Stimulated activated CD8-positive, alpha-beta memory T cell treated with anti-CD3 and anti-CD28 coated beads, Interleukin-2, amount 100 ng/mL, for 1 hour (primary cell): ENCODE measurements around the gene CABLES1.
"Not testable (repeated sequence)": the region's sequence is repeated elsewhere in the genome, so short reads cannot be mapped to it uniquely, and the experiment has no call there.

Experiments used
- DNase-seq, 2 donors: peaks; one replicate each; pipeline ENCODE4 v3.0.0-alpha.2; 2020; ENCODE audit warnings: low read depth in 2 of 2

The CABLES1 gene

DNA sequence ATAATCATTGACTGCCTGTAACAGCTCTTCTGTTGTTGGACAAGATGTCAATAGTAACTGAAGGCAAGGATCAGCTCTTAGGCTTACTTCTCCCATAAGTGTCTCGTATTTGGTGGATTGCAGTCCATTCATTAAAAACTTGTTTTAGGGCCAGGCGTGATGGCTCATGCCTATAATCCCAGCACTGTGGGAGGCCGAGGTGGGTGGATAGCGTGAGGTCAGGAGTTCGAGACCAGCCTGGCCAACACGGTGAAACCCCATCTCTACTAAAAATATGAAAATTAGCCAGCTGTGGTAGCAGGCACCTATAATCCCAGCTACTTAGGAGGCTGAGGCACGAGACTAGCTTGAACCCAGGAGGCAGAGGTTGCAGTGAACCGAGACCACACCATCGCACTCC is 26.1 kb upstream of the CABLES1 start:
- not testable (repeated sequence) for DNase-seq

DNA sequence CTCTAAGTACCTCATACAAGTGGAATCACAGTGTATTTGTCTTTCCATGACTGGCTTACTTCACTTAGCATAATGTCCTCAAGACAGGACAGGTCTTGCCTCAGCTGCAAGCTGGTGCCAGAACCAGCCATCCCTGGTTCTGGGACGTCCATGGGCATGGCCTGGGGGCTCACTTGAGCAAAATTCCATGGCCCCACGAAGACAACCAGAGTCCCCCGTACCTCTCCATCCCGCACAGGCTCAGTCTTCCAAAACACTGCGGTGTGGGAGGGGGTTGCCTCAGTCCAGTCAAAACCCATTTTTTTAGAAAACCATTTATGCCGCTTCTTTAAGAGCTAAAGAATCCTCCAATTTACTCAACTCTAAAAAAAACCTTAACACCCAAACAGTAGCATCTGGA is 21.7 kb upstream of the CABLES1 start:
- no peak for DNase-seq

DNA sequence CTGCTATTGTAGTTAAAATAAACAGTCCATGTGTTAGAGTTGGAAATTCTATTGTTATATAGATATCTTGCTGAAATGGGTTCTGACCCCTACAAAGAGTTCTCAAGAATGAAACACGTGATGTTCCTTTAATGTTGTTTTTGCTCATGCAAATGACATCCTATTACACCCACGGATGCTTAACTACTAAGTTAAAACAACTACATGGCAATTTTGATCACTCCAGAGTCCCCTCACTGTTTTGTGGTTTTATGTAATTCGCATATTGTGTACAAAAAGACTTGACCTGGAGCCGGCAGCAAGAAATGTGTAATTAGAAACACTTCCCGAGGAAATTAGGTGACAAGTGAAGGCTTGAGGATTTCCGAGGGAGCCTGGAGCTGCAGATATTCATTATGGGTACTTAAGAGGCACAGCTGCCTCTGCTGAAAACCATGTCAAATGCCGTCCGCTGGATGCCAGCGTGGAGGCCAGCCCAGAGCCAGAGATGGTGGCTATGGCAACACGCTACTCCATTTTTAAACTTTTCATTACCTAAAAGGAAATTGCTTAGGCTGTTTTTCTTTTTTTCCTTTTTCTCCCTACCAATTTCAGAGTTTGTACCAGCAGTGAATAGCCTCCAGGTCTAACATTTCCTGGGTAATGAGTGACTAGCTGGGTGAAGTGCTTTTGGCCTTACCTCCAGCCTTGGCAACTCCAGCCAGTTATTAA is 21.0 kb upstream of the CABLES1 start:
- no peak for DNase-seq

DNA sequence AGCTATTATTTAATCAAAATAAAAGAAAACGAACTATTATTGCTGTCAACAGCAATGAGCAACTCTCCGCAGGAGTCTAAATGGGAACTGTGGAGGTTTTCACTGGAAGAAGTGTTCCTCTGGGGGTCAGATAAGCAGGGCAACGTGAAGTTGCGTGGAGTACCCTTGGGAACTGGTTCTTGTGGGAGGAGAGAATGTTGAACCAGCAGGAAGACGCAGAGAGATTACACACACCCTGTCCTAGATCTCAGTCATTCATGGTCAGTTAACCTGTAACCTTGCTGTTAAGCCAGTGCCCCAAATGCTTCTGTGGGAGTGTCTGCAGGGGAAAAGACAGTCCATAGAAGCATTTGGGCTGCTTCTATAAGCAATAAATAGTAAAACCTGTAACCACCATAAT is 20.4 kb upstream of the CABLES1 start:
- no peak for DNase-seq

DNA sequence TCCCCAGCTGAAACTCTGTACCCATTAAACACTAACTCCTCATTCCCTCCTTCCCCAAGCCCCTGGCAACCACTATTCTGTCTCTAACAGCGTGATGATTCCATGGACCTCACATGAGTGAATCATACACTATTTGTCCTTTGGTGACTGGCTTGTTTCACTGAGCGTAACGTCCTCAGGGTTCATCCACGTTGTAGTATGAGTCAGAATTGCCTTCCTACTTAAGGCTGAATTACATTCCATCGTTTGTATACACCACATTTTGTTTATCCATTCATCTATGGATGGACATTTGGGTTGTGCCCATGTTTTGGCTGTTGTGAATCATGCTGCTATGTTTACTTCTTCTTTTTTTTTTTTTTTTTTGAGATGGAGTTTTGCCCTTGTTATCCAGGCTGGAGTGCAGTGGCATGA is 19.6 kb upstream of the CABLES1 start:
- DNase-seq: no peak

DNA sequence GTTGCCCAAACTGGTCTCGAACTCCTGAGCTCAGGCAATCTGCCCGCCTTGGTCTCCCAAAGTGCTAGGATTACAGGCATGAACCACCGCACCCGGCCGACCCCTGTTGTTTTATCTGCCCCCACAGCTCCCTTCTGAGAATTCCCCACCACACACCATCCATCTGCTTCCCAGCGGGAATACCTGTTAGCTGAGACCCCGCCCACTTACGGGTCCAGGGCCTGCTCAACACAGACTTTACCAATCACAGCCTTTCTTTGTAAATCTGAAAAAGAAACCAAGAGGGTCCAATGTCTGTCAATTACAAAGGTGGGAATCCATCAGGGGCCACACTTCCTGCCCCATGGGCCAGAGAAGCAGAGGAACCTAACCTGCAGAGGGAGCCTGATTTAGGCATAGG is 14.2 kb upstream of the CABLES1 start:
- no peak for DNase-seq

DNA sequence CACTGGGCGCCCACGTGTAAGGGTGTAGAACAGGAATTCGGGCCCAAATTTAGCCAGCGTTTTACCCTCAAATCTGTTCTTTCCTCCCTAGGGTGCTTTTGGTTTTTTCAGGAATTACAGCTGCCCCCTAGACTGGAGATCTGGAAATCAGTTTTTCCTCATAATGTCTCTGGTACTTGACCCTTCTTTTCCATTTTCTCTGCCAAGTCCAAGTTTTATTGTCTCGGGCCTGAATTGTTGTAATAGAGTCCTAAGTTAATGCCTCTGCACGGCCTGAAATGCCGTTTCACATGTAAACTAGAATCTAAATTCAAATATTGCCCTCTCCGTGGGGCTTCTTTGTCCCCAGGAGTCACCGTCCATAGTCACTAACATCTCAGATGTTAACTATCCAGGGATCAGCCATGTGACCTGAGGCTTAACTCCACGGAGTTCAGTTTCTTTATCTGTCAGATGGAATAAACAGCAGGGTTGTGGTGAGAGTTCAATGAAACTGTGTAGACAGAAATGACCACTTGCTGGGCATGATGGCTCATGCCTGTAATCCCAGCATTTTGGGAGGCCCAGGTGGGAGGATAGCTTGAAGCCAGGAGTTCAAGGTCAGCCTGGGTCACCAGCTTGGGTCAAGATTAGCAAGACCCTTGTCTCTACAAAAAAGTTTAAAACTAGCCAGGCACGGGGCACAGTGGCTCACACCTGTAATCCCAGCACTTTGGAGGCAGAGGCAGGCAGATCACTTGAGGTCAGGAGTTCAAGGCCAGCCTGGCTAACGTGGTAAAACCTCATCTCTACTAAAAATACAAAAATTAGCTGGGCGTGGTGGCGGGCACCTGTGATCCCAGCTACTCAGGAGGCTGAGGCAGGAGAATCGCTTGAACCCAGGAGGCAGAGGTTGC is 12.7 kb upstream of the CABLES1 start:
- no peak for DNase-seq

DNA sequence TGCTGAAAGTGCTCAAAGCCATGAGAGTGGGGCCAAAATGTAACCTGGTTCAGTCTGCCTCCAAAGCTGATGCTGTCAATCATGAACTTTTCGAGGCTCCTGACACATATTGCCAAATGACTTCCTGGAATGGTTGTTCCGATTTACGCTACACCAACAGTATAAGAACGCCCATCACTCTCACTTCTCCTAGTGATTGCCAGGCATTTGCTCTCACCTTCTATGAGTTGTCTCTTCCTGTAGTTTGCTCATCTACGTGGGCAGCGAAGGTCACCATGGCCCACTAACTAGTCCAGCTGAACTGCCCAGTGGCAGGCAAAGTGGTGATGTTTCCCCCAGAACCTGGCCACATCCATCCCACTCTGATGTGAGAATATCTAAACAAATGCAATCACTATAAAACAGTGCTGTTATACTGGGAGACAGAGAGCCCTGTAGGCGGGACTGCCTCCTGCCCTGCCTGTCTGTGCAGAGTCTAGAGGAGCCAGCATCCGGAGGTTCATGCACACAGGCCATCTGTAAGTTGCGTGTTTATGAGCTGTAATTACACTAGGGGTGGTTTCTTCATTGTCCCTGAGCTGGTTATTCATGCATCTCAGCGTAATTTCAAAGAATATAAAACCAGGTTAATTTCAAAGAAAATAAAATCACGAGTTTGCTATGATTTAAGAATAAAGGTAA is 8.8 kb upstream of the CABLES1 start:
- no peak for DNase-seq

DNA sequence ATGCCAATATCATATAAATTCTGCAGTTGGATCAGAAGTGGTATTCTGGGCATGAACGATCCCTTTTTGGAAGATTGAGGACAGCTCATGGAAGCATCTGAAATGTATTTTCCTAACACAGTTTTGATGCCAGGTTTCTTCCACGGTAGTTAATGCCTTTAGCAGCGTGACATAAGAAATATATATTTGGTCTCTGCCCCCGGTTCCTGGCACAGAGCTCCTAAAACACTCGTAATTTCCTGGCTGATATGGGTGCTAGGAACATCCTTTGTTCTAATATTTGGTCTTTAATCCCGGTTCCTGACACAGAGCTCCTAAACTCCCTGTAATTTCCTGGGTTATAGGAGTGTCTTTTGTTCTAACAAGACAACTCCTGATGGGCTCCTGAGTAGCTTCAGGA is 8.2 kb upstream of the CABLES1 start:
- no peak for DNase-seq

DNA sequence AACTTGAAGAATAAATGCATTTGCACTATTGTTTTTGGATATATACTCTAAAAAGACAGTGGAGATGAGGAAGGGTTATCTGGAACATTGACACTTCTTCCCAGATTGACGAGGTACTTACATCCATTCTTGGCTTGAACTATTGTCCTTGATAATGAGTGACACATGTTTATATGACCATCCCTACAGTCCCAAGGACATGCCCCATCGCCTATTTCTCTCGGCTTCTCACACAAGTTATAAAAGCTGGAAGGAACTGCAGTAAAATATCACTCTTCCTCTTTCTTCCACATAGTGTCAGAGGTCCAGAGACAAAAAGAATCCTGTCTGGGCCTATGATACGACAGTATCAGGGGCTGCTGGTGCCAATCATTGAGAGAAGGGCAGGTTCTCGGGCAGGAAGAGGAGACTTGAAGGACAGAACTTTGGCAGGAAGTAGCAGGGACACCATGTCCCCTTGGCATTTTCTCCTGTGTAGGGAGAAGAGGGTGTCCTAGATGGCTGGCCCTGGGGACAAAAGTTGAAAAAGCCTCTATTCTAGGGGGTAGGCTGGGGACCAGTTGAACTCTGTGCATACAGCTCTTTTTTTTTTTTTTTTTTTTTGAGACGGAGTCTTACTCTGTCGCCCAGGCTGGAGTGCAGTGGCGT is 5.8 kb upstream of the CABLES1 start:
- no peak for DNase-seq

DNA sequence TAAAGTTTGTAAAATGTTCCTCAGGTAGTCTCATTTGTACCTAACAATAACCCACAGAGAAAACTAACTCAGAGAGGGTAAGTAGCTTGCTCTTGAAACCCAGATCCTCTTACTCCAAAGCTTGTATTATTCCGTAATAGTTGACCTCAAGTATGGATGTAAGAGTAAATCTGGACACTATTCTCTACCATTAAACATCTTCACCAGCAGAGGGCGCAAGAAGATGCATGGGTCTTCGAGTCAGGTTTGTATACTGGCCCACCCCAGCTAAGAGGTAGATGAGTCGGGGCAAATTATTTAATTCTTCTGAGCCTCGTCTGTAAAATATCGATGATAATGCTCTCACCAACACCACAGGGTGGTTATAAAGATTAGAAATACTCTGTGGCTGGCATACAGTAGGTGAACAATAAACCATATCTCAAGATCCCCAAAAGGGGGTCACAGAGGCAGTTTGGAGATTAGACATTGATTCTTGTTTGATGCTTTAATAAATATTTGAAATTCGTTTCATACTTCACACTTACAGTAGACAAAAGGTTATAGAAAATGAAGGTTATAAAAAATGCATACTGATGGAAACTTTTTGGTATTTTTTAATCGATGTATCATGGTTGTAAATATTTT is 3.5 kb upstream of the CABLES1 start:
- DNase-seq: peak; percentile 13 to 39

DNA sequence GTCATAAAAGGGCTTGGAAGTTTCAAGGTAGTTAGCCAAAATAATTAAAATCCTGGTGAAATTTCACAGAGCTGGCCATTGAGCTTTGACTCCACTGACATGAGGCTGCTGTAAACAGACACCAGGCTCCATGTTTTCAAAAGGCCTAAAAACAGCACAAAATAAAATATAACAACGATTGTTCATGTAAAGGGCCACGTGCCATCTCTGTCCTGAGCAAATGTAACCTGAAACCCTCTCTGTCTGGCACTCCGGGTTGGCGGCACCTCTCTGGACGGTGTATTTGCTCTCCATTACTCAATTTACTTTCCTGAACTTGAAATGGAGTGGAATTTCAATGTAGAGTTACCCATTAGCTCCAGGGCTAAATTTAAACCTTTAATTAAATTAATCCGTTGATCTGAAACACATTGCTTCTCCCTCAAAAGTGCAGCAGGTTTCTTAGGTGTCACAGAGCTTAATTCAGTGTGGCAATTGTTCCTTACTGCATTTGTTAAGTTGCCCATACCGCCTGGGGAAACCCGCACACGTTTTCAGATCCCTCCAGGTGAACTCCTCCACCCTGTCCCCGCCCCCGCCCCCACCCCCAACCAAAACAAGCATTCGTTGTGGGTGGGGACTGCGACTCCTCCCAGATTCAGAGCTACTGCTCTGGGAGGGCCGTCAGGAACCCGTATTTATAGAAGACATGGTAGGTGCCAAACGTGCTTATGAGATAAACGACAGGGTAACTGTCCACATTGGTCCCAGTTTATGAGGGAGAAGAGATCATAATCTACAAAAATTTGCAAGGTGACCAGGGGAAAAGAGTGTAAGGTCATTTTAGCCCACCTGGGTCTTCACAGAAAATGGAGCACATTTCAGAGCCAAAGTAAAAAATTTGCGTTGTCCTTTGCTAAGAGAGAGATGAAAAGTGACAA is 1.2 kb upstream of the CABLES1 start:
- no peak for DNase-seq

DNA sequence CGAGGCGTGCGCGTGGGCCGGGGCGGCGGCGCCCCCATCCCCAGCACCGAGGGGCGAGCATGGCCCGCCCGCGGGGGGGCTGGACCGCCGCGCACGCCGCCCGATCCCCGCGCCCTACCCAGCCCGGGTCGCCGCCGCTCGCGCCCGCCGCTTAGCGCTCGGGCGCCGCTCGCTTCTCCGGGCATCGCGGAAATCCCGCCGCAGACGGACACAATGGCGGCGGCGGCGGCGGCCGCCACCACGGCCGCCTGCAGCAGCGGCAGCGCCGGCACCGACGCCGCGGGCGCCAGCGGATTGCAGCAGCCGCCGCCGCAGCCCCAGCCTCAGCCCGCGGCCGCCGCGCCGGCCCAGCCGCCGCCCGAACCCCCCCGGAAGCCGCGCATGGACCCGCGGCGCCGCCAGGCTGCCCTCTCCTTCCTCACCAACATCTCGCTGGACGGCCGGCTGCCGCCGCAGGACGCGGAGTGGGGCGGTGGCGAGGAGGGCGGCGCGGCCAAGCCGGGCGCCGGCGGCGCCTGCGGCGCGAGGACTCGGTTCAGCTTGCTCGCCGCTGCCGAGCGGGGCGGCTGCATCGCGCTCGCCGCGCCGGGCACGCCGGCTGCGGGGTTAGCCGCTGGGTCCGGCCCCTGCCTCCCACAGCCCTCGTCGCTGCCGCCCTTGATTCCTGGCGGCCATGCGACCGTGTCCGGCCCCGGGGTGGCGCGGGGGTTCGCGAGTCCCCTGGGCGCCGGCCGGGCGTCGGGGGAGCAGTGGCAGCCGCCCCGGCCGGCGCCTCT is 453 bp downstream of the CABLES1 start:
- DNase-seq: no peak

DNA sequence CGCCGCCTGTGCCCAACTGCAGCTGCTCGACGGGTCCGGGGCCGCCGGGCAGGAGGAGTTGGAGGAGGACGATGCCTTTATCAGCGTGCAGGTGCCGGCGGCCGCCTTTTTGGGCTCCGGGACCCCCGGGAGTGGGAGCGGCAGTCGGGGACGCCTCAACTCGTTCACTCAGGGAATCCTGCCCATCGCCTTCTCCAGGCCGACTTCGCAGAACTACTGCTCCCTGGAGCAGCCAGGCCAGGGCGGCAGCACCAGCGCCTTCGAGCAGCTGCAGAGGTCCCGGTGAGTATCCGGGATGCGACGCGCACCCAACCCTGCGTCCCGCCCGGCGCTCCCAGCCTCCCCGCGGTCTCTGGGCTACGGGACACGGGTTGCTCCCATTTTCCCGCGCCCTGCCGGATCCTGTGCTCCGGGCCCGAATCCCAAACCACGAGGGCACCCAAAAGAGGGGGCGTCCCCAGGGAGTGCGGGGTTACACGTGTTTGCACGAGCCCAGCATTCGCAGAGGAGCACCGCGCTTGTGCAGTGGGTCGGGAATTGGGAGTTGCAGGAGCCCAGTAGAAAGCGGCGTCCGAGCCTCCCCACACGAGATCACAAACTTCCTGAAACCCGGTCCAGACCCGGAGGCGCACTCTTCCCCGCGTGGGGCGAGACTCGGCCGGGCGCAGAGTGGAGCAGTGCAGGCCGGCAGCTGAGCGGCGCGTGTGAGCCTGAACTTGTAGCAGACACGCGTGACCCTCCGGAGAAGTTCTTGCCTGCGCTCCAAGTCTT is 1.2 kb downstream of the CABLES1 start:
- no peak for DNase-seq

DNA sequence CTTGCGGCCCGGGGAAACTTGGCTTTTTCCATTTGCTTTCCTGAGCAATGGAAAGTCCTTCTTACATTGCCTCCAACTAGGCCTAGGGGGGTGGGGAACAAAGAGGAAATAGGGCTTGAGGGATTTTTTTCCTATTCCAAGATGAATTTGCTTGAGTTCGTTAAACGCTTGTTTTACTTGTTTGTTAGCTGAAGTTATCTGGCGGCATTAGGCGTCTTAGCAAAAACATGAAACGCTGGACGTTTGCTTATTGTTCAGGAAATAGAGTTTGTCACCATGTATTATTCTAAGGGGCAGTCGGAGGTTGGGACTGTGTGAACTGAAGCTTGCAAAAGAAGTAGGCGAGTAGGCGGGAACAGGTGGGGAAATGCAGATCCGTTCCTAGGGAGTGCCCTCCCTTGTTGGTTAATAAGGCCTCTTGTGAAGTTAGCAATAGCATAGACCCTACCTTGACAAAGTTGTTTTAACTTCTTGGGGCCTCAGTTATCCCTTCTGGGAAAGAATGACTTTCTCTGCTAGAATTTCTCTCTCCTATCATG is 1.9 kb downstream of the CABLES1 start:
- no peak for DNase-seq

DNA sequence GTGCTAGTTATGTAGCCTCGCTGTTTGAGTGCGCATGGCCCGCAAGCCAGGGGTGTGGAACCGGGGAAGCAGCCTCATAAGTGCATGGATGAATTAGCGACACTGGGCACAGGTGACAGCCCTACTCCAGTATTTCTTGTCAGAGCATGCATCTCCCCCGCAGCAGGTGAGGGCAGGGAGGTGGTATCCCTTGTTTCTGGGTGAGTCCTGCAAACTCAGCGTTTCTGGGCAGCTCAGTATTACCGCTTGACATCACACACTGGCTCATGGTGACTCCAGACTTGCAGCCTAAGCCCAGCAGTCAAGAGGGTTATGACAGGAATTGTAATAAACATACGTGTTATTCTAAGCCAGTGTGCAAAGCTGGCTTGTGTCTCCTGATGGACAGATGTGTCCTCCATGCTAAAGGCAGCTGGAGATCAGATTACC is 2.5 kb downstream of the CABLES1 start:
- DNase-seq: no peak

DNA sequence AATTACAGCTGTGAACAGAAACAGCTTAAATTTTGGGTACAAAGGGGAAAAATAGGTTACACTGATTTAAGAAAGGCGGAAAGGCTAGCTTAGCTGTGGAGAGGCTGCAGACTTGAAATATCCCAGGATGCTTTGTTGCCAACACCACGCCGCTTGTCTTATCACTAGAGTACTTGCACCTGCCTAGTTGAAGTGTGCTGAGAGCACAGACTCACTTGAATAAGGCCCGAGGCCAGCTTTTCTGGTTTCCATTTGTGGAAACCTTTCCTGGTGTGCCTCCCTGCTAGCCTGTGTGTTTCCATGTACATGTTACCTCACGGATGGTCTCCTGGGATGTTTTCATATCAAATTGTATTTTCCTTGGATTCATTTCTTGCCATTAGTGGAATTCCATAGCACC is 3.2 kb downstream of the CABLES1 start:
- no peak for DNase-seq

DNA sequence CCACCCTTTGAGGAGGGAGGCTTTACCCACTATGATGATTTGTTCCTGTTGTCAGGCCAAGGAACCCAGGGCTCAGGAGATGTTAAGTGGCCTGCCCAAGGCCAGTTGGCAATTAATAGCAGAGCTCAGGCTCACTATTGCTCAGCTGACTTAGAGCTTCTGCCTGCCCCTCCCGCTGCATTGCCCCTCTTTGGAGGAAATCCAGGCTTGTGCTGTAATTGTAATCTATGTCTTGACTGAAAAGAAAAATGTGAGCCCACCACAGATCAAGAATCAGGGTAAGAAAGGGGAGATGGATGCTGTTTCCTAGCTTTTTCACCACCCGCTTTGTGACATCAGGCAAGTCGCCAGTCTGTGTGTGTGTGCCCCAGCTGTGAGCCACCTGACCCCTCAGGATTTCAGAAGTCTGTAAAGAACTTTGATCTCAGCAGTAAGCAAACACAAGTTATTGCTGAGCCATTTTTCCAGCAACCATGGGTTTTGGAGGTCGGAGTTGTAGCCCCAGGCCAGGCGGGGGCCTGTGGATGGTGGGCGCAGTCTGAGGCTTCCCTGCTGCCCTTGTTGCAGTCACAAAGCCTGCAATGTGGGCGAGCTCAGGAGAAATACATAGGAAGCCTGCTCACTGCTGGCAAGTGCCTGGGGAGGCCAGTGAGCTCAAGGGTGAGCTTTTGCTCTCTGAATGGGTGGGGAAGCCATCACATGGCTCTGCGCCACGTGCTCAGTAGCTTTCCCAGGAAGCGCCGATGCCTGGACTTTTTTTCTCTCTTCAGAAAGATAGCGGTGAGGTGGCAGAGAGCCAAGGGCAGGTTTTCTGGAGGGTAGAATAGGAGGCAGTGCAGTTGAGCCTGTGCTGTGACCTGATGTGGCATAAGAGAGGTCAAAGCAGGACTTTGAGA is 6.1 kb downstream of the CABLES1 start:
- no peak for DNase-seq
